ENCODE data around the gene WDHD1. TPM values are rescaled to one million over a fixed set of nuclear protein-coding genes. Genes with fewer than 3 reads are reported as not detected.
A peak's percentile ranks its signal among the peaks of the same experiment; 100 is the strongest.

Gene WDHD1
- total and polyA plus RNA-seq, 5 experiments from 2014 or later = 2.2 to 4.9 (median 3.8) TPM

GRCh38 chr14:55057919-55058318, 31.0 kb upstream of the WDHD1 start:
- H3K27me3 Mint-ChIP-seq = no peaks in the 10 kb centered on the region
- POLR2A ChIA-PET = interaction anchor here (1.0 kb wide), 1 partner anchor 31 kb away, joined by 3 read pairs; the partner anchor contains the start of genes SOCS4 and WDHD1
- H3K9me3 Mint-ChIP-seq = no peaks in the 10 kb centered on the region
- DNase-seq = no peak
- peaks cover 0 to 61% (median 5%) of the 10 kb centered on the region in 3 donors for H3K36me3 Mint-ChIP-seq
- peaks cover 31 to 68% (median 56%) of the 10 kb centered on the region in 4 donors for H3K4me1 Mint-ChIP-seq
- no peak overlapping the region for H3K4me3 Mint-ChIP-seq
- ATAC-seq = no peak
- H3K27ac Mint-ChIP-seq = peak overlapping the region in 3 of 10 donors; percentile 14 to 44 (median 33)

- POLR2A ChIA-PET = interaction anchor here (0.7 kb wide), 1 partner anchor 52 kb away, joined by 3 read pairs; no protein-coding TSS in a partner anchor
- peak overlapping the region in 9 of 10 donors; percentile 5 to 92 (median 54) for H3K4me3 Mint-ChIP-seq
- H3K27me3 Mint-ChIP-seq = no peaks in the 10 kb centered on the region
- no peak for DNase-seq
- no peak for ATAC-seq
- H3K36me3 Mint-ChIP-seq = peaks cover 0 to 34% (median 3%) of the 10 kb centered on the region in 3 donors
- peaks cover 24 to 57% (median 51%) of the 10 kb centered on the region in 4 donors for H3K4me1 Mint-ChIP-seq
- H3K27ac Mint-ChIP-seq = peak overlapping the region in 6 of 10 donors; percentile 22 to 98 (median 43)
- no peaks in the 10 kb centered on the region for H3K9me3 Mint-ChIP-seq
Observed at GRCh38 chr14:55054098-55054497, 27.2 kb upstream of the WDHD1 start.

DNA sequence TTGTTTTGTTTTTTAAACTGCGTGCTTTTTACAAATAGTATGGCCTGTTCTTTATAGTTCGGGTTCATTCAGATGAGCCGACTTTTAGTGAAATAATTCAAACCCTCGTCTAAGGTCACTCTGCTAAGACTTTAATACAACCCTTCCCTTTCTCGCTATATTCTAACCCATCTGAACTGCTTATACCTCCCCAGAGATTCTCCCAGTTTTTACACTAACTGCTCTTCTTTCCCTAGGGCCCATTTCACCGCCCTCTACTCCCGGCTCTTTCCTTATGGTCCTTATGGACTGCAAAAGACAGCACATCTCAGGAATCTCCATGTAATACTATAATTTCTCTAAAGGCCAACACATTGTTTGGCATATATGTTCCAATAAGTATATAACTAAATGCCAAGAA, 26.6 kb upstream of the WDHD1 start:
- Mint-ChIP-seq H3K4me1 (peaks cover 24 to 57% (median 51%) of the 10 kb centered on the region in 4 donors), H3K27me3 (no peaks in the 10 kb centered on the region), H3K4me3 (peak overlapping the region; percentile 0 to 93 (median 88)), H3K36me3 (peaks cover 0 to 32% (median 3%) of the 10 kb centered on the region in 3 donors), H3K9me3 (no peaks in the 10 kb centered on the region), H3K27ac (peak overlapping the region; percentile 27 to 99 (median 96))
- POLR2A ChIA-PET = interaction anchor here (0.9 to 1.5 kb wide), 2 partner anchors 17 to 26 kb away, joined by 3 to 4 read pairs; partner anchors contain the start of genes SOCS4 and WDHD1
- ATAC-seq (no peak), DNase-seq (no peak)

GRCh38 chr14:55053018-55053417, 26.1 kb upstream of the WDHD1 start:
- no peak for DNase-seq
- H3K4me3 Mint-ChIP-seq = peak overlapping the region; percentile 84 to 94 (median 90)
- H3K9me3 Mint-ChIP-seq = no peaks in the 10 kb centered on the region
- H3K27me3 Mint-ChIP-seq = no peaks in the 10 kb centered on the region
- H3K27ac Mint-ChIP-seq = peak overlapping the region; percentile 90 to 99 (median 98)
- no peak for ATAC-seq
- POLR2A ChIA-PET = interaction anchor here (0.9 to 1.5 kb wide), 2 partner anchors 17 to 26 kb away, joined by 3 to 4 read pairs; partner anchors contain the start of genes SOCS4 and WDHD1
- peaks cover 22 to 53% (median 49%) of the 10 kb centered on the region in 4 donors for H3K4me1 Mint-ChIP-seq
- peaks cover 0 to 27% (median 3%) of the 10 kb centered on the region in 3 donors for H3K36me3 Mint-ChIP-seq

DNA sequence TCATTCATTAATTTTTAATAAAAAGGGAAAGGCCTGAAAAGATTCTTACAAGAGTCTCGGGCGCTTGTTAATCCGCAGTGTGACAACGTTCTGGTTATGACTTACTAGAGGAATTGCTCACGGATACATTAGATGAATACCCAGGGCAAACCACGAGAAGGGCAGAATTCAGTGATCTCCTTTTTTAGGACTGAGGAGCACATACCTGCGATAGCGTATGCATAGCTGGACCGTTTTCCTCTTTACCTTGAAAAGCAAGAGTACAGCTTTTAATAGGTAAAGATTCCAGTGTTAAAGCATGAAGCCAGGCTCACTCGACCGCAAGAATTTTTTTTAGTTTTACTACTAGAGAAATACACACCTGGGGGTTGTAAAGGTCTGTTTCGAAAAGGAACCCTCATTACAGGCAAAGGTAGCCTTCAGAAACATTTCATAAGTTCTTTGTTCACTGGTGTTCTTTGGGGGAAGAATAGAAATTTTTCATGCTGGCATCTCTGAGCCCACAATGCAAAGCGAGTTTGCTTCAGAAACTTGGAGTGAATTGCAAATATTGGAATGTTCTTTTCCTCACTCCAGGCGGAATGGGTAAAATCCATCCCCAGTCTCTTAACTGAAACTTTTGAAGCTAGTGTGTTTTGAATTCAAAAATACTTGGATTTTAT, 25.5 kb upstream of the WDHD1 start:
- no peaks in the 10 kb centered on the region for H3K9me3 Mint-ChIP-seq
- peak overlapping the region; percentile 84 to 94 (median 90) for H3K4me3 Mint-ChIP-seq
- peaks cover 22 to 51% (median 48%) of the 10 kb centered on the region in 4 donors for H3K4me1 Mint-ChIP-seq
- ATAC-seq (no peak), DNase-seq (no peak)
- no peaks in the 10 kb centered on the region for H3K27me3 Mint-ChIP-seq
- POLR2A ChIA-PET = interaction anchor here (0.9 to 1.8 kb wide), 5 partner anchors 18 to 50 kb away, joined by 3 to 21 read pairs (median 10); partner anchors contain the start of genes SOCS4 and WDHD1
- peak overlapping the region; percentile 90 to 99 (median 98) for H3K27ac Mint-ChIP-seq
- H3K36me3 Mint-ChIP-seq = peaks cover 0 to 25% (median 3%) of the 10 kb centered on the region in 3 donors

GRCh38 chr14:55051423-55052268, 24.7 kb upstream of the WDHD1 start, which contains the start of gene MAPK1IP1L:
Gene MAPK1IP1L (plus strand): TSS chr14:55051647. CDS start chr14:55061684, 10,037 bp downstream.
- Mint-ChIP-seq H3K27me3 (no peaks in the 10 kb centered on the region), H3K4me3 (peak within 1 kb of the TSS; percentile 84 to 94 (median 90)), H3K27ac (peak within 1 kb of the TSS; percentile 90 to 99 (median 98)), H3K36me3 (peaks cover 0 to 23% (median 3%) of the 10 kb centered on the region in 3 donors), H3K9me3 (no peaks in the 10 kb centered on the region), H3K4me1 (peaks cover 22 to 49% (median 46%) of the 10 kb centered on the region in 4 donors)
- ATAC-seq (peak; percentile 88 to 93), DNase-seq (peak; percentile 82 to 94 (median 92))
- POLR2A ChIA-PET = interaction anchor here (0.5 to 1.8 kb wide), 10 partner anchors 8 to 562 kb away, joined by 3 to 21 read pairs (median 6); partner anchors contain the start of genes SOCS4 and WDHD1

- ATAC-seq (peak in 1 of 2 donors; percentile 4), DNase-seq (no peak)
- peaks cover 0 to 20% (median 3%) of the 10 kb centered on the region in 3 donors for H3K36me3 Mint-ChIP-seq
- H3K4me3 Mint-ChIP-seq = peak overlapping the region; percentile 84 to 94 (median 90)
- peaks cover 22 to 46% (median 41%) of the 10 kb centered on the region in 4 donors for H3K4me1 Mint-ChIP-seq
- H3K27ac Mint-ChIP-seq = peak overlapping the region; percentile 88 to 99 (median 98)
- POLR2A ChIA-PET = interaction anchor here (0.5 to 1.8 kb wide), 10 partner anchors 9 to 562 kb away, joined by 3 to 21 read pairs (median 6); partner anchors contain the start of genes SOCS4 and WDHD1
- no peaks in the 10 kb centered on the region for H3K9me3 Mint-ChIP-seq
- H3K27me3 Mint-ChIP-seq = no peaks in the 10 kb centered on the region
Observed at GRCh38 chr14:55051165-55051422, 24.2 kb upstream of the WDHD1 start.

DNA sequence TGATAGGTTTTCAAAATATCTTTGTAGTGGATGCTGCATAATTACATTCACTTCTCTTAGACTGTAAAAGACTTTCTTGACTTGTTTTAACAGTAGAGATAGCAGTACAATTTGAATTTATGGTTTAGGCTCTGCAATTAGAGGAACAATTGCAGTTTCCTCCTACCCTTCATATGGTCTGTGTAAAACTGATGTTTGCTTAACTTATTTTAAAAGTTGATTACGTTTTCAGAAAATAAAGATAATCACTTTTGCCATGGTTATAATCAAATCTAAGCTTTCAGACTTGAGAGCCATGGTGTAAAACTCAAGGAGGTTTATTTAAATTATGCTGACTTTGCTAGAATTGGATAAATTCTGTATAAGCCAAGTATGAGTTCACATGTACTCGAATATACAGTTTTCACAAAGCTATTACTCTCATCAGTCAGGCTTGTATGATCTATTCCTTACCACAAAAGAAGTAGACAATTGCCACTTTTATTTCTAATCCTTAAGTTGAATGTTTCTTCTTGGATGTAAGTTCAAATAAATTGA, 22.1 kb upstream of the WDHD1 start:
- H3K36me3 Mint-ChIP-seq = peaks cover 0 to 12% (median 3%) of the 10 kb centered on the region in 3 donors
- peaks cover 14 to 30% (median 25%) of the 10 kb centered on the region in 4 donors for H3K4me1 Mint-ChIP-seq
- no peak for DNase-seq
- POLR2A ChIA-PET = no interaction called here
- H3K9me3 Mint-ChIP-seq = no peaks in the 10 kb centered on the region
- no peak overlapping the region for H3K4me3 Mint-ChIP-seq
- no peak overlapping the region for H3K27ac Mint-ChIP-seq
- H3K27me3 Mint-ChIP-seq = no peaks in the 10 kb centered on the region
- no peak for ATAC-seq

DNA sequence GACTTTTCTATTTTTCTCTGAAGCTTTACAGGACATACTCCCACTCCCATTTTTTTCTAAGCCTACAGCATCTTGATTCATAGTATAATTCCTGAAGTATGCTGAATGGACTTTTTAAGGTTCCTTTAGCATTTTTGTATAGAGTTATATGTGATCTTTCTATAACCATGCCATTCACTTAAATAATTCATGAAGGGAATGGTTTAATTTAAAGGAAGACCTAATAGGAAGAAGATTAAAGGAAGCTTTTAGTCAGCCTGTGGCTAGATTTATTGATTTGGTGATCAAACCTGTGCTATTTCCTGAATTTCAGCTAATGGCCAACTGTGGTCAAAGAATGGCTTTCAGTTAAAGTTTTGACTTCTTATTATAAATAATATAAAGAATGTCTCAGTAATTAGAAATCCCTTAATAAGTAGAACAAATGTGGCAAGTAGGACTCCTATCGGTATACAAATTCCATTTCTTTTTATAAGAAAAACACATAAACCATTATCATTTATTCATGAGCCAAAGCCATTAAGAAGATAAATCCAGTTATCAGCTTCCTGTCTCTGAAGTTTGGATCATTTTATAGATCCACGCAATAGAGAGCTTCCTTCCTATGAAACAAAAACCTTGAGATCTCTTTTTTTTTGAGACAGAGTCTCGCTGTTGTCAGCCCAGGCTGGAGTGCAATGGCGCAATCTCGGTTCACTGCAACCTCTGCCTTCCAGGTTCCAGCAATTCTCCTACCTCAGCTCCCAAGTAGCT, 20.6 kb upstream of the WDHD1 start:
- H3K36me3 Mint-ChIP-seq = peaks cover 0 to 15% (median 2%) of the 10 kb centered on the region in 3 donors
- no peak overlapping the region for H3K4me3 Mint-ChIP-seq
- no peaks in the 10 kb centered on the region for H3K27me3 Mint-ChIP-seq
- ATAC-seq (no peak), DNase-seq (no peak)
- no peak overlapping the region for H3K27ac Mint-ChIP-seq
- peaks cover 6 to 15% (median 10%) of the 10 kb centered on the region in 4 donors for H3K4me1 Mint-ChIP-seq
- POLR2A ChIA-PET = no interaction called here
- no peaks in the 10 kb centered on the region for H3K9me3 Mint-ChIP-seq

GRCh38 chr14:55045087-55045486, 18.2 kb upstream of the WDHD1 start:
- no peak for ATAC-seq
- H3K9me3 Mint-ChIP-seq = no peaks in the 10 kb centered on the region
- H3K36me3 Mint-ChIP-seq = peaks cover 0 to 15% (median 2%) of the 10 kb centered on the region in 3 donors
- H3K27me3 Mint-ChIP-seq = no peaks in the 10 kb centered on the region
- no peak for DNase-seq
- H3K4me3 Mint-ChIP-seq = no peak overlapping the region
- peaks cover 0 to 5% (median 0%) of the 10 kb centered on the region in 4 donors for H3K4me1 Mint-ChIP-seq
- no peak overlapping the region for H3K27ac Mint-ChIP-seq
- POLR2A ChIA-PET = interaction anchor here (0.6 kb wide), 1 partner anchor 538 kb away, joined by 6 read pairs; no protein-coding TSS in a partner anchor

GRCh38 chr14:55043528-55043927, 16.6 kb upstream of the WDHD1 start:
- H3K27me3 Mint-ChIP-seq = no peaks in the 10 kb centered on the region

More at GRCh38 chr14:55043528-55043927, 16.6 kb upstream of the WDHD1 start:
- ATAC-seq (no peak), DNase-seq (no peak)
- H3K27ac Mint-ChIP-seq = peak overlapping the region in 3 of 10 donors; percentile 1 to 63 (median 7)
- POLR2A ChIA-PET = no interaction called here
- H3K9me3 Mint-ChIP-seq = no peaks in the 10 kb centered on the region
- H3K4me1 Mint-ChIP-seq = peaks cover 0 to 5% (median 4%) of the 10 kb centered on the region in 4 donors
- peaks cover 0 to 26% (median 5%) of the 10 kb centered on the region in 3 donors for H3K36me3 Mint-ChIP-seq
- H3K4me3 Mint-ChIP-seq = no peak overlapping the region

All from naive thymus-derived CD8-positive, alpha-beta T cell (primary cell).